HK-2 (cell line): Measurements from ENCODE around the gene PPARG.
"Not testable (repeated sequence)": the region's sequence is repeated elsewhere in the genome, so short reads cannot be mapped to it uniquely, and the experiment has no call there.

Source experiments
- DNase-seq: peaks from one replicate; pipeline ENCODE4 v3.0.0-alpha.2; 2018; ENCODE audit not compliant: unreplicated experiment

The PPARG gene

DNA sequence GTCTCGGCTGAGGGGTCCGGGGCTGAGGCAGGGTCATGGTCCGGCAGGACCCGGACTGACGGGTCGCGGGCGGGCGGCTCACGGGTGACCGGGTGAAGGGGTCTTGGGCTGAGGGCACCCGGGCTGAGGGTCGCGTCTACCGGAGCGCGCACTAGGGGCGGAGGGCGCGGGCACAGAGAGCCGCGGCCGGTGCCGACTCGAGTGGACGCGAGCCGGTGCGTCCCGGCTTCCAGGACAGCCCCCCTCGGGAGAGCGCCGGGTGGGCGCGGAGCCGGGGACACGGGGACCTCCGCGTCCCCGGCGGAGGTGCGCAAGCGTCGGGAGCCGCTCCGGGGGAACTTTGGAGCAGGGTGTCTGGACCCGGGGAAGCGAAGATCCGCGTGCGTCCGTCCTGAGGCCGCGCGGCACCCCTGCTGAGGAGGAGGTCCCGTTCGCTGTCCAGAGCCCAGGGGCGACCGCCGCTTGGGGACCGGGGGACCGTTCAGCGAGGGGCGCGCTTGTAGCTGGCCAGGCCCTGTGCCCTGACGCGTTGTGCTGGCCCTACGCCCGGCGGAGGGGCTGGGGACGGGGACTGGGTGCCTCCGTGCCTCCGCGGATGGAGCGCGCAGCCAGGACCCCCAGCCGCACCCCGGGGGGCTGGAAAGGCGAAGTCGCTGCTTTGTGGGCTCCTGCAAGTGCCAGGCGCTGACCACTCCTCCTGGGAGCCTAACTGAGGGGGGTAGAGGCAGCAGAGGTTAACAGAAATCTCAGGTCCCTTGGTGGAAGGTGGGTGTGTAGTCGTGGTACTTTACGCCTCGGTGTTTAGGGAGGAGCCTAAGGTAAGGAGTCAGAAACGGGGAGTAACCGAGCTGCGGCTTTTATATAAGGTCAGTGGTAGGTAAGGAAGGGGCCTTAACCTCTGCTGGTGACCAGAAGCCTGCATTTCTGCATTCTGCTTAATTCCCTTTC, at the start of gene PPARG:
Gene PPARG, plus strand, starts transcription at position 889 of the 948 bp plus-strand sequence. CDS start 90,642 bp downstream, outside the sequence.
- DNase-seq = peak; percentile 45

DNA sequence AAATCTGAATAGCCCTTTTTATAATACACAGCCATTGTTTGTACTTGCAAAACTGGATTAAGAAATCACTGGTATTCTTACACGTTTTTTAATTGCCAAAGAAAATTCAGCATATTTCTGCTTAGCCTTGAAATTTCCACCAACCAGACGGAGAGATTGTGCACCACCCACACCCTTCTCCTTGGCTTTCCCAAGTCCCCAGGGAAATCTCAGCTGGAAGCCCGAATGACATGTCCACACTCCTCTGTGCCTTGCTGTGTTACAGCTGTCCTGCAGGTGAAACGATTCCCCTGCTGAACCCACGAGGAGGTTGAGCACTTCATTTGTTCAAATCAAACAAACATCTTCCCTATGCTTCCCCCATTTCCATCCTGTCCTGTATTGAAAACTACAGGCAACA, 49.6 kb upstream of the PPARG start:
- no peak for DNase-seq

DNA sequence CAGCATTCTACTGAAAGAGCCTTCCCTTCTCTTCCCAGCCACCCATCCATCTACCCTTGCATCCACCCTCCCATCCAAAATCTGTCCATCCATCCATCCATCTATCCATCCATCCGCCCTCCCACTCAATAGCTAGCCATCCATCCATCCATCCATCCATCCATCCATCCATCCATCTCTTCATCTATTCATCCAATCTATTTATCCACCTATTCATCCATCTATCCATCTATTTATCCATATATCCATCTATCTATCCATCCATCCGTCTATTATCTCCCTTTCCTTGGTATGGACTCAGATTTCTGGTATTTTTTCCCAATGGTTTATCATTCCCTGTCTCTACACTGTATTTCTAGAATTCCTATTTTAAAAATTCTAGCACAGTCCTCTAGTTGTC, 46.1 kb upstream of the PPARG start:
- DNase-seq = no peak

GRCh38 chr3:12246497-12247163, 42.2 kb upstream of the PPARG start:
- DNase-seq = no peak

DNA sequence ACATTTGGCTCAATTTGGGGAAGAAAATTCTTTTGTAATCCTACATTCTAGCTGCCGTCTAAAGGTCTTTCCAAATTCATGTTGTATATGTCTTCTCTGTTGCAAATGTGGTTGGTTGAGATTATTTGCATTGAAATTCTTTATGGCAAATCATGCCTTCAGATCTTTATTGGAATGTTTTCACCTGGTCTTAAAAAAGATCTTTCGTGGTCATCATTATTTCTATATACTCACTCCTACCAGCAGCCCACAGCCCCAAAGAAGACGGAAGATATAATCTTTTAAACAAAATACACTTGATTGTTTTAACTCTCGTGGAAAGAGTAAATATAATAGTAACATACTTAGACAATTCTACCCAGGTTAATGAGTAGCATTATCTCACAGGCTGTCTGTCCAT, 41.5 kb upstream of the PPARG start:
- DNase-seq = no peak

DNA sequence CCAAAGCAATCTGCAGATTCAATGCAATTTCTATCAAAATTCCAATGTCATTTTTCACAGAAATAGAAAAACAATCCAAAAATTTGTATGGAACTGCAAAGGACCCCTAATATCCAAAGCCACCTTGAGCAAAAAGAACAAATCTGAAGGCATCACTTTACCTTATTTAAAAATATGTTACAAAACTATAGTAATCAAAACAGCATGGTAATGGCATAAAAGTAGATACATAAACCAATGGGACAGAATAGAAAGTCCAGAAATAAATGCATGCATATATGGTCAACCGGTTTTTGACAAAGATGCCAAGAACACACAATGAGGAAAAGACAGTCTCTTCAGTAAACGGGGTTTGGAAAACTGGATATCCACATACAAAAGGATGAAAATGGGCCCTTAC, 39.4 kb upstream of the PPARG start:
- no peak for DNase-seq

DNA sequence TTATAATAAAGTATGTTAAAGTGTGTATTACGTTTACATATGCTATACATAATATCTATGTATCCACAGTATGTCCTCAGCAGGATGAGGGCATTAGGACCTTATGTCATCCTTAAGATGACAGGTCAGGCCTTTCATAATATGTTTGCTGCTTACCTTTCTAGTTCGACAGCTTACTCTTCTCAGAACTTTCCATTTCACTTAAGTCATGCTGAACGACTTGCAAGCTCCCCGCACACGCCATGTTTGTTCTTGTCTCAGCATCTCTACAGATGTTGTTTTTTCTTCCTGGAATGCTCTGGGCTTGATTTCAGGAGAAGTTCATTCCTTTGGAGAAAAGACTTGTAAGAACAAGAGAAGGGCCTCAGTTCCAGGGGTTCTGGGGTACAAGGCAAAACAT, 36.0 kb upstream of the PPARG start:
- DNase-seq = no peak

GRCh38 chr3:12253516-12254343, 35.1 kb upstream of the PPARG start:
- no peak for DNase-seq

- no peak for DNase-seq
These were observed 33.5 kb upstream of the PPARG start for GRCh38 chr3:12255393-12255792.

DNA sequence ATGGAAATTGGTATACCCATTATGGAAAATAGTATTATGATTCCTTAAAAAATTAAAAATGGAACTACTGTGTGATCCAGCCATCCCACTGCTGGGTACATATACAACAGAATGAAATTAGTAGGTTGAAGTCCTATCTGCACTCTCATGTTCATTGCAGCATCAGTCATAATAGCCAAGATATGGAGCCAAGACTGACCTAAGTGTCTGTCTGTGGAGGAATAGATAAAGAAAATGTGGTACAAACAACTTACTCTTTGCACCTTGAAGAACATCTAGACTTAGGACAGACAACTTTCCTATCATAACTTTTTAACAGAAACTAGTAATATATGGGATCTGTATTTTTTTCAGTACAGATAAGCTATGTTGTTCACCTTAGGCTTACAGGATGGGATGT, 30.0 kb upstream of the PPARG start:
- no peak for DNase-seq

- DNase-seq = not testable (repeated sequence)
These were observed 26.7 kb upstream of the PPARG start for GRCh38 chr3:12262173-12262572.

DNA sequence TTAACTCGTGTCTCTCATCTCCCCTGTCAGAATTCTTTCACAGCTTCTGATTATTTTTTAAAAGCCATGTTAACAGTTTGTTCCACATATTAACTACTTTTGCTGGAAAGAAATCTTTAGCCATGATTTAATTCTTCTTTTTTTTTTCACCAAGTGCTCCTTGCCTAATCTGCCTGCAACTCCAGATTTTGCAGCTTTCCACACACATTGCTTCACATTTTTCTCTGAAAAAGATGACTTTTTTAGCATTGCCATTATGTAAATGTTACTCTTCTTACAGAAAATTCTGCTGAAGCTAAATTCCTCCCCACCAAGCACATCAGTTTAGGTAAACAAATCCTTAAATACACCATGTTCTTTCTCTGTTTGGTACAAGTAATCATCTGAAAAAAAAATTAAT, 23.4 kb upstream of the PPARG start:
- DNase-seq = no peak

DNA sequence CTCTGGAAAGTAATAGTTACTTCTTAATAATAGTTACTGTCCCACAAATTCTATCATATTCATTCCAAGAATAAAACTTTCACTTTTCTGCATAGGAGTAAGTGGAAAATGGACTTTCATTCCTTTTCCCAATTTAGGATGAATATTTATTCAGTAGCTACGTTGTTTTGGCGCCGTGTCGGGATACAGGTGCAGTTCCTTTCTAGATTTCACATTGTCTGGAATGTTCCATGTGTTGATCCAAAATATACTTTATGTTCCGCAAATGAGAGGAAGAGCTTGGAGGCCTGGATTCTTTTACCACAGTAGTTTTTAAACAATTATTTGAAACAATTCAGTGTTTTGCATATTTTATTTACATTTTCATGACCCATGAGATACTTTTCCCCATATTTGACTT, 22.8 kb upstream of the PPARG start:
- DNase-seq = no peak

DNA sequence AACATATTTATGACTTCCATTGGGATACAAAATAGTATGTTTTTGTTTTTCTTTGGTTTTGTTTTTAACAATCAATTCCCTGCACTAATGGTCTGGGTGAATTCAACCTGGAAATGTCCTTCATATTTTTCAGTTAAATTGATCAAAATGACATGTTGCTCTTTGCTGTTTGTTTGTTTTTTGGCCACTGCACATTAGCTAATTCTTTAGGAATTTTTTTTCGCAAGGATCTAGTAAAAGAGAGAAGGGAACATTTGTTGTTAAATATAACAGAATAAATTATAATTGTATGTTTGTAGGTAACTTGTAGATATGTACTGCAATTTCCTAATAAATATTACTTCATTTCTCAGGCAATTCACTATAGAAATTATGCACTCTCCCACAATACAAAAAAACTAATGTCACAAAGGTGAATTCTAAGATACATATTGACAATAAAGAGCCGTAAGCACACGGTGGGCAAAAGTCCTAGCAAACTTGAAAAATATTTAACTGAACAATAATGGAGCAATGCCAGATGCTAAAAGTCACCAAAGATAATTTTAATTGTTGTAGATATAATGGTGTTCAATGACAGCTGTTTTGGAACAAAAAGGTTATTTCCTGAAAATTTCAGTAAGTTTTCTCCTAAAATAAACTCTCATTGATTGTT, 21.4 kb upstream of the PPARG start:
- DNase-seq = no peak

- no peak for DNase-seq
These were observed 20.7 kb upstream of the PPARG start for GRCh38 chr3:12268049-12268735.

- DNase-seq = no peak
These were observed 17.9 kb upstream of the PPARG start for GRCh38 chr3:12270976-12271375.

DNA sequence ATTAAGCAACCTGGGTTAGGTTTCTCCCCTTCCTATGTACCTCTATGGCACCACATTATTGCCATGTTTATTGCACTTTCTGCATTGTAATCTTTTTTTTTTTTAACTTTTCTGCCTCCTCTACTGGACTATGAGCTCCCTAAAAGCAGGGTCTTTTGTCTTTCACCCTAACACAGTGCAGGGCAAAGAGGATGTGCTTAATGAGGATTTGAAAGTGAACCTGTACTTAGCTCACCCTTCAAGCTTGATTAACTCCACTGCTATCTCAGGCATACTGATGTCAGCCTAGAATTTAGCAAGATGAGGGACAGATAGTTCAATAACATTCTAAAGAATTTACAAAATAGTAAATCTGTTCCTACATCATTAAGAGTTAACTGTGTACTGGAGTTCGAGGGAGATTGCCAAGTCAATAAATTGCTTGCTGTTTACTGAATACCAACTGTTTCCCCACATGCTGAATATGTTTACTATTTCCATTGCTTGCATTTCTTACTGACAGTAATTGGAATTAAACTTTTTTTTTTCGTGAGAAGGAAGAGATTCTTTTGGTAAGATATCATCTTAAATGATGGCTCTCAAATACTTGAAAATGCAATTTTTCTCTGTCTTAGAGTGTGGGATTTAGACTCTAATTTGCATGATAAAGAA, 15.7 kb upstream of the PPARG start:
- DNase-seq = no peak

DNA sequence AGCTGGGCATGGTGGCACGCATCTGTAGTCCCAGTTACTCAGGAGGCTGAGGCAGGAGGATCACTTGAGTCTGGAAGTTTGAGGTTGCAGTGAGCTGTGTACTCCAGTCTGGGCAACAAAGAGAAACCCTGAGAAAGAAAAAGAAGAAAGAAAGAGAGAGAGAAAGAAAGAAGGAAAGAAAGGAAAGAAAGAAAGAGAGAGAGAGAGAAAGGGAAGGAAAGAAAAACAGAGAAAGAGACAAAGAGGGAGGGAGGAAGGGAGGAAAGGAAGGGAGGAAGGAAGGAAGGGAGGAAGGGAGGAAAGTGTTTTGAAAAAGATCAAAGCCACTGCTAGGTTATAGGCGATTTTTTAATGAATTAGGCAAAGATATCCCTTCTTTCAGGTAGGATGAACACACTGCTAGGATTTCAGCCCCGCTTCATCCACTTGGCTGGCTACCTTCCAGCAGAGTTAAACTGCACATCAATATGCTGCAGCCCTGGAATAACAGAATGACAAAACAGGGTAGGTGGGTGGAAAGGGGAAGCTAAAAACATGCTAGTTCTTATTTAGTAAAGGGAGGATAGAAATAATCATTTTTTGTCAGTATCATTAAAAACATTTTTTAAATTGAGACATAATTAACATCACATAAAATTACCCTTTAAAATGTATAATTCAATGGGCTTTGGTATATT, 12.8 kb upstream of the PPARG start:
- no peak for DNase-seq

- not testable (repeated sequence) for DNase-seq
These were observed 12.0 kb upstream of the PPARG start for GRCh38 chr3:12276827-12277226.

- DNase-seq = no peak
These were observed 10.3 kb upstream of the PPARG start for GRCh38 chr3:12278566-12278965.
